ENCODE measurements around the gene LDLRAD3. TPM values are rescaled to one million over a fixed set of nuclear protein-coding genes. Genes with fewer than 3 reads are reported as not detected.

LDLRAD3 gene
- total RNA-seq, 1 experiment from 2014 or later: 12.1 TPM

- Histone ChIP-seq H2BK15ac (ENCODE audit: low read depth, low read length) (no peak overlapping the region), H3K23me2 (ENCODE audit: insufficient read length, low read depth, low read length, poor library complexity, severe bottlenecking) (no peaks in the 10 kb centered on the region), H3K4me1 (ENCODE audit: insufficient read depth, low read length) (peaks cover 13% of the 10 kb centered on the region; the same call in 1 of the 2 replicates), H3K27ac (ENCODE audit: insufficient read length, low read depth, low read length) (no peak overlapping the region), H4K91ac (ENCODE audit: insufficient read length, low read depth, low read length) (no peak overlapping the region), H3K56ac (ENCODE audit: insufficient read length, low read depth, low read length) (no peak overlapping the region), H3T11ph (ENCODE audit: low read length) (no peak overlapping the region), H3K14ac (ENCODE audit: insufficient read depth, low read length) (no peak overlapping the region), H2BK5ac (ENCODE audit: insufficient read length, low read length) (no peak overlapping the region), H2BK20ac (ENCODE audit: low read depth, low read length, poor library complexity, severe bottlenecking) (no peak overlapping the region), H2BK12ac (ENCODE audit: insufficient read length, low read depth, low read length) (no peak overlapping the region), H2BK120ac (ENCODE audit: low read depth, low read length, poor library complexity, severe bottlenecking) (no peak overlapping the region), H3K27me3 (ENCODE audit: insufficient read depth, low read length) (no peaks in the 10 kb centered on the region), H3K79me2 (ENCODE audit: insufficient read depth, low read length) (no peaks in the 10 kb centered on the region; the same call in 1 of the 2 replicates), H3K18ac (ENCODE audit: insufficient read length, low read depth, low read length) (no peak overlapping the region), H2AFZ (ENCODE audit: low read length) (no peak overlapping the region), H2AK5ac (ENCODE audit: insufficient read length, low read length) (no peak overlapping the region), H4K8ac (replicated peaks; ENCODE audit: insufficient read length, low read depth, low read length) (no peak overlapping the region), H4K5ac (ENCODE audit: insufficient read length, low read depth, low read length) (no peak overlapping the region), H3K4ac (ENCODE audit: low read depth, low read length) (no peak overlapping the region), H3K4me2 (ENCODE audit: insufficient read depth, insufficient read length, low read length) (no peak overlapping the region), H4K20me1 (ENCODE audit: control insufficient read depth, insufficient read depth, insufficient read length) (no peaks in the 10 kb centered on the region), H3K23ac (ENCODE audit: insufficient read length, low read depth, low read length) (no peak overlapping the region), H3K9me3 (ENCODE audit: control insufficient read depth, low read depth, low read length) (no peaks in the 10 kb centered on the region), H3K79me1 (ENCODE audit: insufficient read depth, low read depth, low read length, poor library complexity, severe bottlenecking) (peaks cover 9% of the 10 kb centered on the region), H3K9ac (ENCODE audit: extremely low read depth, insufficient read length, low read length) (no peak overlapping the region)
- no peak for DNase-seq
- H3K4me1 Mint-ChIP-seq: peaks cover 34 to 52% of the 10 kb centered on the region in 2 experiments
- peaks cover 0 to 11% (median 5%) of the 10 kb centered on the region in 3 experiments; a peak in 4 of 7 replicates for H3K36me3 Mint-ChIP-seq (ENCODE audit: insufficient read depth in 1 of 3, low read depth in 3 of 3)
- no CpG with 5 or more reads among the region's 6 CpGs for whole genome bisulfite sequencing (ENCODE audit: extremely low coverage, insufficient read length, low lambda C conversion rate)
- H3K4me3 Mint-ChIP-seq: no peak overlapping the region
- no peaks in the 10 kb centered on the region; the same call in 1 of the 2 replicates for H3K27me3 Mint-ChIP-seq (ENCODE audit: low read depth)
- TF ChIP-seq CTCF (conservative IDR thresholded peaks at IDR 0.05): no peak
- no peaks in the 10 kb centered on the region for H3K9me3 Mint-ChIP-seq
- peak overlapping the region in 2 of 3 experiments; percentile 26 to 36; a peak in 4 of 7 replicates for H3K27ac Mint-ChIP-seq
Observed at GRCh38 chr11:36026315-36026968, 82.6 kb downstream of the LDLRAD3 start.
